Thoracic aorta (tissue), 2 donors: ENCODE data around the gene USO1. TPM values are rescaled to one million over a fixed set of nuclear protein-coding genes. Genes with fewer than 3 reads are reported as not detected.
"Not testable (repeated sequence)": the region's sequence is repeated elsewhere in the genome, so short reads cannot be mapped to it uniquely, and the experiment has no call there.

Experiments used
- ATAC-seq: fragments of 150-250 bp; one replicate; pipeline ENCODE4 v1.8.0; 2017; ENCODE audit warnings: low read depth; ENCODE audit not compliant: insufficient number of reproducible peaks, low FRiP score
- DNase-seq: peaks from one replicate; pipeline ENCODE4 v3.0.0-alpha.2; 2020; ENCODE audit warnings: low spot score
- H3K27ac ChIP-seq, 2 donors: fragments of 200-600 bp; sonication (generic); 1 replicate in 1 of 2; 2 replicates in 1 of 2; pipeline ENCODE4 v1.5.1; 2016; ENCODE audit warnings: mild to moderate bottlenecking in 2 of 2, moderate library complexity in 2 of 2
- H3K27me3 ChIP-seq: fragments of 200-600 bp; sonication (generic); replicated peaks from 2 replicates; pipeline ENCODE4 v1.6.0; 2016; ENCODE audit warnings: mild to moderate bottlenecking; ENCODE audit not compliant: insufficient read depth
- H3K36me3 ChIP-seq: fragments of 200-600 bp; sonication (generic); one replicate; pipeline ENCODE4 v1.5.1; 2016
- H3K4me1 ChIP-seq, 2 donors: fragments of 200-600 bp; sonication (generic); 1 replicate in 1 of 2; 2 replicates in 1 of 2; pipeline versions ENCODE4 v1.5.1 to v1.6.0; 2016; ENCODE audit warnings: low read depth in 2 of 2, mild to moderate bottlenecking in 1 of 2; ENCODE audit not compliant: control insufficient read depth in 1 of 2
- H3K4me3 ChIP-seq: fragments of 200-600 bp; sonication (generic); 2 replicates; pipeline ENCODE4 v1.5.1; 2016; ENCODE audit warnings: mild to moderate bottlenecking
- H3K9me3 ChIP-seq: fragments of 200-600 bp; sonication (generic); 2 replicates; pipeline ENCODE4 v1.5.1; 2016
- total RNA-seq, 2 donors: library from RNA; depleted of rRNA; stranded (reverse); fragments of >200 nt; gene quantifications; one replicate each; pipeline versions ENCODE4 v1.1.0 to v1.2.3, GENCODE V29; 2016
- TF ChIP-seq, protein P1 (sequence below): fragments of 200-600 bp; sonication (generic); IDR thresholded peaks from one replicate; pipeline ENCODE4 v1.5.1; 2019; ENCODE audit warnings: antibody characterized with exemption

The USO1 gene
- total RNA-seq, 2 donors from 2014 or later, result 68.0 to 85.9 TPM

DNA sequence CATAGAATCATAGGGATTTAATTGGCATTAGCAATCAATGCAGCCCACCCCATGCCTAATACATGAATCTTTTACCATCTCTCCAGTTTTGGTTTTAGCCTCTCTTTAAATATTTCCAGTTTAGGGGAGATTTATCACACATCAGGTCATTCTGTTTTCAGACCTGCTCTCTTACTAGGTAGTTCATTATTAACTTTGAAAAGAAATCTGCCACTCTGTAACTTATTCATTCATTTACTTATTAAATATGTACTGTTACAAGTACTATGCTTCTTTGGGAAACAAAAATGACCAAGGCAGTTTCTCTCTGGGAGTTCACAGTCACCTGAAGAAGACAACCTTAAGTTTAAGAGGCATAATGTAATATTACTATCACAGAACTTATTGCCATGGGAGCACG, 62.1 kb downstream of the USO1 start:
- H3K27ac ChIP-seq, result no peak overlapping the region
- no peak for ATAC-seq
- DNase-seq, result no peak
- no peaks in the 10 kb centered on the region for H3K27me3 ChIP-seq
- no peaks in the 10 kb centered on the region for H3K4me1 ChIP-seq
- no peaks in the 10 kb centered on the region for H3K9me3 ChIP-seq
- H3K4me3 ChIP-seq, result no peak overlapping the region
- TF ChIP-seq, protein P1, sequence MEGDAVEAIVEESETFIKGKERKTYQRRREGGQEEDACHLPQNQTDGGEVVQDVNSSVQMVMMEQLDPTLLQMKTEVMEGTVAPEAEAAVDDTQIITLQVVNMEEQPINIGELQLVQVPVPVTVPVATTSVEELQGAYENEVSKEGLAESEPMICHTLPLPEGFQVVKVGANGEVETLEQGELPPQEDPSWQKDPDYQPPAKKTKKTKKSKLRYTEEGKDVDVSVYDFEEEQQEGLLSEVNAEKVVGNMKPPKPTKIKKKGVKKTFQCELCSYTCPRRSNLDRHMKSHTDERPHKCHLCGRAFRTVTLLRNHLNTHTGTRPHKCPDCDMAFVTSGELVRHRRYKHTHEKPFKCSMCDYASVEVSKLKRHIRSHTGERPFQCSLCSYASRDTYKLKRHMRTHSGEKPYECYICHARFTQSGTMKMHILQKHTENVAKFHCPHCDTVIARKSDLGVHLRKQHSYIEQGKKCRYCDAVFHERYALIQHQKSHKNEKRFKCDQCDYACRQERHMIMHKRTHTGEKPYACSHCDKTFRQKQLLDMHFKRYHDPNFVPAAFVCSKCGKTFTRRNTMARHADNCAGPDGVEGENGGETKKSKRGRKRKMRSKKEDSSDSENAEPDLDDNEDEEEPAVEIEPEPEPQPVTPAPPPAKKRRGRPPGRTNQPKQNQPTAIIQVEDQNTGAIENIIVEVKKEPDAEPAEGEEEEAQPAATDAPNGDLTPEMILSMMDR, result no peak
- H3K36me3 ChIP-seq, result peaks cover 8% of the 10 kb centered on the region

DNA sequence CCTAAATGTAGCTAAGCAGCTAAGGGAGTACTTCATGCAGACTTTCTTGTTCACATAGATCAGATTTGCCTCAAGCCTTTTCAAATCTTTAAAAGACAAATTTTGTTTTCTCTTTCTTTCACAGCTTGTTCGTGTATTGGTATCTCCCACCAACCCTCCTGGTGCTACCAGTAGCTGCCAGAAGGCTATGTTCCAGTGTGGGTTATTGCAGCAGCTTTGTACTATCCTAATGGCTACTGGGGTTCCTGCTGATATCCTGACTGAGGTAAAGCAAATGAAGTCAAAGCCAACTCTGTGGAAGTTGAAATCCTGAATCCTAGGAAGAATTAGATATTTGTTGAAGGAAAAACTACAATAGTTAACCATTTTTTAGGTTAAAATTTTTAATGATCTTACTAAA, 62.6 kb downstream of the USO1 start:
- H3K9me3 ChIP-seq, result no peaks in the 10 kb centered on the region
- H3K4me1 ChIP-seq, result no peaks in the 10 kb centered on the region
- H3K27ac ChIP-seq, result no peak overlapping the region
- DNase-seq (no peak), ATAC-seq (no peak)
- H3K4me3 ChIP-seq, result no peak overlapping the region
- TF ChIP-seq, protein P1, result no peak
- peaks cover 8% of the 10 kb centered on the region for H3K36me3 ChIP-seq
- no peaks in the 10 kb centered on the region for H3K27me3 ChIP-seq

GRCh38 chr4:75790024-75790423, 65.6 kb downstream of the USO1 start:
- TF ChIP-seq, protein P1, result no peak

GRCh38 chr4:75800972-75801371, 76.6 kb downstream of the USO1 start:
- H3K36me3 ChIP-seq, result peaks cover 38% of the 10 kb centered on the region
- no peak for ATAC-seq
- TF ChIP-seq, protein P1, result no peak

More at GRCh38 chr4:75790024-75790423, 65.6 kb downstream of the USO1 start:
- ATAC-seq (no peak), DNase-seq (no peak)
- Histone ChIP-seq H3K9me3 (no peaks in the 10 kb centered on the region), H3K36me3 (peaks cover 8% of the 10 kb centered on the region), H3K27me3 (no peaks in the 10 kb centered on the region), H3K4me1 (no peaks in the 10 kb centered on the region), H3K4me3 (no peak overlapping the region), H3K27ac (no peak overlapping the region)

DNA sequence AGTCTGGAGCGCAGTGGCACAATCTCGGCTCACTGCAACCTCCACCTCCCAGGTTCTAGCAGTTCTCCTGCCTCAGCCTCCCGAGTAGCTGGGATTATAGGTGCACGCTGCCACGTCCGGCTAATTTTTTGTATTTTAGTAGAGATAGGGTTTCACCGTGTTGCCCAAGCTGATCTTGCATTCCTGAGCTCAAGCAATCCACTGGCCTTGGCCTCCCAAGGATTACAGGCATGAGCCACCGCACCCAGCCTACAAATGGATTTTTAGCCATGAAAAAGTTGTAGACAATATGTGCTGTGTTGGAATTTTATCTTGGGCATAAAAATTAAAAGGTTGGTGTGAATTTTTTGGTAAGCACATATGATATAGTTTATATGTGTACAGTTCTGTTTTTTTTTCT, 81.7 kb downstream of the USO1 start:
- not testable (repeated sequence) for H3K4me1 ChIP-seq, H3K27me3 ChIP-seq, H3K4me3 ChIP-seq, H3K9me3 ChIP-seq, H3K27ac ChIP-seq, DNase-seq, ATAC-seq
- H3K36me3 ChIP-seq, result peaks cover 41% of the 10 kb centered on the region

More at GRCh38 chr4:75800972-75801371, 76.6 kb downstream of the USO1 start:
- no peak overlapping the region for H3K4me3 ChIP-seq
- no peak overlapping the region for H3K27ac ChIP-seq
- H3K4me1 ChIP-seq, result no peaks in the 10 kb centered on the region
- DNase-seq, result no peak
- no peaks in the 10 kb centered on the region for H3K9me3 ChIP-seq
- H3K27me3 ChIP-seq, result no peaks in the 10 kb centered on the region

DNA sequence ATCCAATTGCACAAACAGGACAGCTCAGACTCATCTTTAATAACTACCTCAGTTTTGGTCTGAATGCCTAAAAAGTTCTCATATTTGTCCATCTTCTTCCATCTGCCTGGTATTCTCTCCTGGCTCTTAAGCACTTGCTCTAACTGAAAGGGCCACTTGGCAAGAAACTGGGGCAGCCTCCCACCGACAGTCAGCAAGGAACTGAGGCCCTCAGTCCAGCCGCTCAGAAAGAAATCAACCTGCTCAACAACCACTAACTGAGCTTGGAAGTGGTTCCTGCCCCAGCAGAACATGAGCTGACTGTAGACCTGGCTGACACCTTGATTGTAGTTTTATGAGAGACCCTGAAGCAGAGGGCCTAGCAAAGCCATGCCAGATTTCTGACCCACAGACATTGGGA, 93.5 kb downstream of the USO1 start:
- H3K4me1 ChIP-seq, result no peaks in the 10 kb centered on the region
- DNase-seq, result no peak
- ATAC-seq, result no peak
- no peak overlapping the region for H3K4me3 ChIP-seq
- peaks cover 11% of the 10 kb centered on the region for H3K36me3 ChIP-seq
- H3K9me3 ChIP-seq, result no peaks in the 10 kb centered on the region
- no peaks in the 10 kb centered on the region for H3K27me3 ChIP-seq
- H3K27ac ChIP-seq, result no peak overlapping the region
- TF ChIP-seq, protein P1, result no peak
